H1 (cell line): ENCODE measurements around the gene ESCO1. TPM values are rescaled to one million over a fixed set of nuclear protein-coding genes. Genes with fewer than 3 reads are reported as not detected.

Source experiments
- CHD7 ChIP-seq: fragments of 300-600 bp; sonication (generic); IDR thresholded peaks from 2 replicates; pipeline ENCODE4 v1.7.1; 2012; ENCODE audit warnings: low read length, moderate library complexity, mild to moderate bottlenecking, inconsistent platforms; ENCODE audit not compliant: insufficient replicate concordance
- CTCF ChIP-seq, 3 experiments: IDR thresholded peaks; 1 replicate in 2 of 3; 2 replicates in 1 of 3; pipeline versions ENCODE4 v1.5.1 to v1.6.1; 2011; ENCODE audit warnings: low read length in 3 of 3, mild to moderate bottlenecking in 3 of 3, inconsistent platforms in 2 of 3, low read depth in 1 of 3, moderate library complexity in 1 of 3; ENCODE audit not compliant: insufficient read depth in 1 of 3; ENCODE audit errors: control extremely low read depth in 1 of 3
- PHF8 ChIP-seq: fragments of 200-600 bp; sonication (generic); conservative IDR thresholded peaks from 2 replicates; pipeline ENCODE4 v1.7.1; 2012; ENCODE audit warnings: low read depth, mild to moderate bottlenecking, inconsistent platforms, low read length, moderate library complexity
- POU5F1 ChIP-seq: IDR thresholded peaks from 2 replicates; pipeline ENCODE4 v1.6.1; 2011; ENCODE audit warnings: low read depth, mild to moderate bottlenecking, low read length, moderate library complexity
- RXRA ChIP-seq: IDR thresholded peaks from 2 replicates; pipeline ENCODE4 v1.6.1; 2011; ENCODE audit warnings: low read depth, mild to moderate bottlenecking, low read length, moderate library complexity; ENCODE audit not compliant: insufficient read depth
- polyA plus RNA-seq, 7 experiments: library from polyadenylated mRNA; depleted of rRNA in 3 of 7; stranded (reverse) in 5 of 7; unstranded in 2 of 7; fragments of >200 nt in 5 of 7; fragments of 200-250 nt in 2 of 7; gene quantifications; 1 replicate in 5 of 7; 2 replicates in 1 of 7; 4 replicates in 1 of 7; pipeline versions ENCODE4 v1.2.1 to v1.2.3, GENCODE V29; 2011 to 2013; ENCODE audit warnings: missing spikeins in 2 of 7, mixed read lengths in 2 of 7
- total RNA-seq: library from RNA; stranded (reverse); fragmentation: NEBNext Ultra II Directional; extraction: Animal tissue kit (Norgen Biotek cat#: 25700); gene quantifications from 2 replicates; pipeline ENCODE4 v1.2.1, GENCODE V29; 2021

The ESCO1 gene
- total and polyA plus RNA-seq, 2 of the 8 experiments (the other 6 are each of a cell fraction or from before 2014, with no cell fraction given), result 5.8 to 48.3 TPM

GRCh38 chr18:21489119-21489750 is 111.3 kb downstream of the ESCO1 start (continued):
- no peak for TF ChIP-seq CHD7
- TF ChIP-seq POU5F1, result no peak
- no peak for TF ChIP-seq RXRA
- TF ChIP-seq CTCF (IDR thresholded peaks at IDR 0.05; ENCODE audit: control extremely low read depth in 1 of 3, insufficient read depth in 1 of 3, low read depth in 1 of 3, low read length in 3 of 3), result peak; percentile 76 to 86 (median 77)
- TF ChIP-seq PHF8, result no peak
